Pancreas (tissue), 10 donors: ENCODE results near the gene NFS1. TPM values are rescaled to one million over a fixed set of nuclear protein-coding genes. Genes with fewer than 3 reads are reported as not detected.
A peak's percentile ranks its signal among the peaks of the same experiment; 100 is the strongest.

Experiments used
- ATAC-seq, 4 donors: fragments of 200-7000 bp; cut with Tn5 transposase; one replicate each; pipeline versions ENCODE4 v1.8.0 to v1.9.1; 2020; ENCODE audit warnings: mild to moderate bottlenecking in 4 of 4, moderate library complexity in 4 of 4
- DNase-seq, 6 donors: peaks; one replicate each; pipeline ENCODE4 v3.0.0-alpha.2; 2020
- FAIRE-seq: peaks from 2 replicates; lab custom pipeline; 2012; peaks lifted over from hg19 to GRCh38; lab: Jason Lieb, UNC
- H3K27ac ChIP-seq, 4 donors: fragments of 200-600 bp; sonication (generic); 1 replicate in 3 of 4; 2 replicates in 1 of 4; pipeline versions ENCODE4 v1.5.0 to v1.8.0; 2020
- H3K27me3 ChIP-seq, 4 donors: fragments of 200-600 bp; one replicate each; pipeline ENCODE4 v1.8.0; 2021
- H3K36me3 ChIP-seq, 3 donors: fragments of 200-600 bp; sonication (generic) in 1 of 3; one replicate each; pipeline versions ENCODE4 v1.5.0 to v1.8.0; 2020 to 2021
- H3K4me1 ChIP-seq, 3 donors: fragments of 200-600 bp; one replicate each; pipeline ENCODE4 v1.8.0; 2021
- H3K4me3 ChIP-seq, 4 donors: fragments of 200-600 bp; sonication (generic) in 2 of 4; one replicate each; pipeline versions ENCODE4 v1.5.0 to v1.8.0; 2020 to 2021
- H3K9me3 ChIP-seq, 4 donors: fragments of 200-600 bp; one replicate each; pipeline ENCODE4 v1.8.0; 2021
- CTCF ChIP-seq, 4 donors: fragments of 200-600 bp; sonication (generic) in 3 of 4; IDR thresholded peaks; one replicate each; pipeline versions ENCODE4 v1.5.0 to v1.8.0; 2021; ENCODE audit warnings: antibody characterized with exemption in 4 of 4
- WGBS, 2 donors: extraction: QIAGEN DNeasy Blood & Tissue Kit; methylation state at CpG; one replicate each; pipeline ENCODE4 v1.1.7; 2013; 5-methylcytosine and 5-hydroxymethylcytosine counted together
- intact Hi-C, 3 donors: fragments of 100-400 bp; cut with DNase I; formaldehyde crosslinking; loops; one replicate each; pipeline versions ENCODE4 v1.11.1 to v1.14.2; 2022
- polyA plus RNA-seq, 2 donors: library from polyadenylated mRNA; stranded (reverse); fragments of 200-250 nt; gene quantifications; one replicate each; pipeline ENCODE4 v1.2.3, GENCODE V29; 2013
- total RNA-seq, 6 donors: library from RNA; stranded (reverse); fragmentation: NEBNext Ultra II Directional in 4 of 6; extraction: Animal tissue kit (Norgen Biotek cat#: 25700) in 4 of 6; gene quantifications; one replicate each; pipeline versions ENCODE4 v1.2.1 to v1.2.4, GENCODE V29; 2021 to 2023
- donor health status: healthy with polysubstance abuse.
- donor health status: DM: no; HTN: no; CAD: no; lungs with moderate emphysema.
- donor health status: DM: no; HTN: no; CAD: no.
- donor health status: control.
- donor health status: control.
- donor health status: Bipolar disorder and iron deficiency.
- donor health status: DM: yes; HTN: yes; CAD: no.
- donor health status: DM: no; HTN: no; CAD: no.
- donor health status: DM: no; HTN: no; CAD: no.
- donor health status: DM: yes; HTN: yes; CAD: no.

The NFS1 gene
- total and polyA plus RNA-seq, 8 donors: 11.0 to 34.8 (median 15.2) TPM

- no peaks in the 10 kb centered on the region for H3K27me3 ChIP-seq
- no peak for DNase-seq
- H3K9me3 ChIP-seq: no peaks in the 10 kb centered on the region
- 20 to 26% methylated on average over 3 of the region's 3 CpGs for WGBS, 2 donors
- intact Hi-C loops: no loop called here
- FAIRE-seq: no peak
- no peak for TF ChIP-seq CTCF (IDR thresholded peaks at IDR 0.05)
- no peaks in the 10 kb centered on the region for H3K36me3 ChIP-seq
- H3K4me3 ChIP-seq: peak overlapping the region in 1 of 4 donors; percentile 0
- H3K27ac ChIP-seq: peak overlapping the region in 1 of 4 donors; percentile 13
- peaks cover 18 to 44% (median 36%) of the 10 kb centered on the region in 3 donors for H3K4me1 ChIP-seq
- no peak for ATAC-seq
These were observed 37.2 kb downstream of the NFS1 start for GRCh38 chr20:35661908-35662307.

GRCh38 chr20:35661053-35661452, 38.1 kb downstream of the NFS1 start:
- no peaks in the 10 kb centered on the region for H3K27me3 ChIP-seq
- no peaks in the 10 kb centered on the region for H3K9me3 ChIP-seq
- H3K4me1 ChIP-seq: peaks cover 18 to 44% (median 36%) of the 10 kb centered on the region in 3 donors
- no peak for DNase-seq
- intact Hi-C loops: no loop called here
- H3K27ac ChIP-seq: no peak overlapping the region
- ATAC-seq: no peak
- WGBS, 2 donors: 85 to 90% methylated on average over 2 of the region's 2 CpGs
- TF ChIP-seq CTCF (IDR thresholded peaks at IDR 0.05): no peak
- no peak overlapping the region for H3K4me3 ChIP-seq
- no peaks in the 10 kb centered on the region for H3K36me3 ChIP-seq
- FAIRE-seq: no peak

GRCh38 chr20:35660122-35660937, 38.8 kb downstream of the NFS1 start:
- Histone ChIP-seq H3K36me3 (no peaks in the 10 kb centered on the region), H3K27me3 (no peaks in the 10 kb centered on the region), H3K4me1 (peaks cover 18 to 44% (median 36%) of the 10 kb centered on the region in 3 donors), H3K9me3 (no peaks in the 10 kb centered on the region), H3K27ac (no peak overlapping the region), H3K4me3 (no peak overlapping the region)
- ATAC-seq (no peak), DNase-seq (no peak), FAIRE-seq (no peak)
- intact Hi-C loops: no loop called here
- TF ChIP-seq CTCF (IDR thresholded peaks at IDR 0.05): no peak
- WGBS, 2 donors: 93 to 94% methylated on average over 10 of the region's 10 CpGs

DNA sequence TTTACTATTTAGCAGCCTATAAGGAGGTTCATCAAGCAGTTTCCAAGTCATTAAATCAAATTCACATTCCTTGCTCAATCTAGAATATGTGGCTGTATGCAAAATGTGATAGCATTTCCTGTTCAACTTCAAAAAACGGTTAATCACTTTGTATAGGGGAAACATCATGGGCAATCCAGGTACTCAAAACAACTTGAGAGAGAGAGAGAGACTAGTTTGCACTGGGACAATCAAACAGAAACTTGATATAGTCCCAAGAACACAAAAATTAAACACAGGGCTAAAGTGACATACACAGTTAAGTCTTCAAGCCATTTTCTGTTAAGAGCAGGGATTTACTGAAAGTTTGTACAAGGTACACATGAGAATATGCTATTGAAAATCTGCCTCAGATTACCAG, 41.9 kb downstream of the NFS1 start:
- peaks cover 0 to 19% (median 19%) of the 10 kb centered on the region in 3 donors for H3K36me3 ChIP-seq
- no peak overlapping the region for H3K4me3 ChIP-seq
- ATAC-seq (peak in 2 of 4 donors; percentile 32 to 69), FAIRE-seq (no peak), DNase-seq (no peak)
- no peak for TF ChIP-seq CTCF (IDR thresholded peaks at IDR 0.05)
- intact Hi-C loops: no loop called here
- 10 to 16% methylated on average over 1 of the region's 1 CpG for WGBS, 2 donors
- no peaks in the 10 kb centered on the region for H3K27me3 ChIP-seq
- H3K4me1 ChIP-seq: peaks cover 8 to 32% (median 26%) of the 10 kb centered on the region in 3 donors
- H3K27ac ChIP-seq: no peak overlapping the region
- no peaks in the 10 kb centered on the region for H3K9me3 ChIP-seq

DNA sequence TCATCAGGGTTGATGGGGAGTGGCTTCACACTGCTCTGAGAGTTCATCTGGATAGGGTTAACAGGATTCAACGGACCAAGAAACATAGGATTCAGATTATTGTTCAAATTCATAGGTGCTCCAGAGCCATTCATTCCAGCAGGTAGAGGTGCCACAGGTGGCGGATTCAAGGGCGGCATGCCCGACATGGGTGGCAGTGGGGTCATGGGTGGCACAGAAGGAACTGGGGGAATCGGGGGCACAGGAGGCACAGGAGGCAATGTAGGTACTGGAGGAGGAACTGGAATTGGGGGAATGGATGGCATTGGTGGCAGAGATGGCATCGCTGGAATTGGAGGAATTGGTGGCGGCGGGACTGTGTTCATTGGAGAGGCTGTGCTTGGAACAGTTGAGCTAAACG, 44.7 kb downstream of the NFS1 start:
- TF ChIP-seq CTCF (IDR thresholded peaks at IDR 0.05): no peak
- Histone ChIP-seq H3K27me3 (no peaks in the 10 kb centered on the region), H3K27ac (no peak overlapping the region), H3K36me3 (peaks cover 0 to 19% (median 19%) of the 10 kb centered on the region in 3 donors), H3K4me1 (peaks cover 0 to 14% (median 13%) of the 10 kb centered on the region in 3 donors), H3K9me3 (no peaks in the 10 kb centered on the region), H3K4me3 (no peak overlapping the region)
- 95 to 96% methylated on average over 9 of the region's 9 CpGs for WGBS, 2 donors
- FAIRE-seq: no peak
- ATAC-seq: no peak
- intact Hi-C loops: no loop called here
- no peak for DNase-seq
